NCI-H69 (cell line): ENCODE data around the gene DIPK1A.

Source experiments
- DNase-seq: peaks from one replicate; lab custom pipeline; 2025; lab: John Stamatoyannopoulos, UW

DIPK1A gene

GRCh38 chr1:92961131-92961895 lies at the start of gene DIPK1A:
Gene DIPK1A, minus strand, starts transcription at chr1:92961462. Its CDS starts 33 bp downstream, at chr1:92961429.
- DNase-seq: peak; percentile 77

GRCh38 chr1:93007941-93008577 lies 46.8 kb upstream of the DIPK1A start:
- no peak for DNase-seq

- DNase-seq: no peak
Measured at GRCh38 chr1:93005252-93005598, 44.0 kb upstream of the DIPK1A start.

- no peak for DNase-seq
Measured at GRCh38 chr1:93004566-93005251, 43.4 kb upstream of the DIPK1A start.

GRCh38 chr1:93003981-93004380 lies 42.7 kb upstream of the DIPK1A start:
- DNase-seq: no peak

- no peak for DNase-seq
Measured at GRCh38 chr1:93002781-93003180, 41.5 kb upstream of the DIPK1A start.

- no peak for DNase-seq
Measured at GRCh38 chr1:93001893-93002292, 40.6 kb upstream of the DIPK1A start.

- DNase-seq: no peak
Measured at GRCh38 chr1:93000751-93001175, 39.5 kb upstream of the DIPK1A start.

GRCh38 chr1:93000291-93000690 lies 39.0 kb upstream of the DIPK1A start:
- DNase-seq: no peak

GRCh38 chr1:92998821-92999220 lies 37.6 kb upstream of the DIPK1A start:
- no peak for DNase-seq

GRCh38 chr1:92995441-92996430 lies 34.5 kb upstream of the DIPK1A start:
- DNase-seq: peak; percentile 1

GRCh38 chr1:92994105-92994712 lies 32.9 kb upstream of the DIPK1A start:
- peak; percentile 77 for DNase-seq

- no peak for DNase-seq
Measured at GRCh38 chr1:92993581-92993980, 32.3 kb upstream of the DIPK1A start.

- DNase-seq: no peak
Measured at GRCh38 chr1:92992877-92993276, 31.6 kb upstream of the DIPK1A start.

GRCh38 chr1:92992054-92992453 lies 30.8 kb upstream of the DIPK1A start:
- no peak for DNase-seq

GRCh38 chr1:92990828-92991227 lies 29.6 kb upstream of the DIPK1A start:
- no peak for DNase-seq

GRCh38 chr1:92989936-92990583 lies 28.8 kb upstream of the DIPK1A start:
- no peak for DNase-seq

GRCh38 chr1:92989253-92989652 lies 28.0 kb upstream of the DIPK1A start:
- no peak for DNase-seq

- no peak for DNase-seq
Measured at GRCh38 chr1:92987462-92987861, 26.2 kb upstream of the DIPK1A start.

GRCh38 chr1:92985101-92985500 lies 23.8 kb upstream of the DIPK1A start:
- DNase-seq: no peak
